Measurements from ENCODE around the gene PACRG. TPM values are rescaled to one million over a fixed set of nuclear protein-coding genes. Genes with fewer than 3 reads are reported as not detected.

Gene PACRG
- total and polyA plus RNA-seq, 12 donors, result 2.1 to 34.6 (median 10.0) TPM

DNA sequence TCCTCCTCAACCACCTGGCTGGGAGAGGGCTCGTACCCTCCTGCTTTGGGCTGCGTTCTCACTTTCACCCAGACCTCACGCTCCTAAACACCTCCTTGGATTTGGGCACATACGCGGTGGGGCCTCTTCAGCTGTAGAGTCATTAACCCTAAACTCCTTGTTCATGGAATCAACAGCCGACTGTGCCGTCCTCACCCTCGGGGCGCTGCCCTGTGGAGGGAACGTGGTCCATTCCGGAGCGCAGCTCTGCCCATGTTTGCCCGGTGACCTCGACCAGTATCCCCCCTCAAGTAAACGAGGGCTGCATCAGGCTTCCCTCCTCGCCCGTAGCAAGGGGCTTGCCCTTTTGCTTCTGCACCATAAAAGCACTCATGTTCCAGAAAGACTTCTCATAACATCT is 512.8 kb downstream of the PACRG start:
- TF ChIP-seq, protein P1, sequence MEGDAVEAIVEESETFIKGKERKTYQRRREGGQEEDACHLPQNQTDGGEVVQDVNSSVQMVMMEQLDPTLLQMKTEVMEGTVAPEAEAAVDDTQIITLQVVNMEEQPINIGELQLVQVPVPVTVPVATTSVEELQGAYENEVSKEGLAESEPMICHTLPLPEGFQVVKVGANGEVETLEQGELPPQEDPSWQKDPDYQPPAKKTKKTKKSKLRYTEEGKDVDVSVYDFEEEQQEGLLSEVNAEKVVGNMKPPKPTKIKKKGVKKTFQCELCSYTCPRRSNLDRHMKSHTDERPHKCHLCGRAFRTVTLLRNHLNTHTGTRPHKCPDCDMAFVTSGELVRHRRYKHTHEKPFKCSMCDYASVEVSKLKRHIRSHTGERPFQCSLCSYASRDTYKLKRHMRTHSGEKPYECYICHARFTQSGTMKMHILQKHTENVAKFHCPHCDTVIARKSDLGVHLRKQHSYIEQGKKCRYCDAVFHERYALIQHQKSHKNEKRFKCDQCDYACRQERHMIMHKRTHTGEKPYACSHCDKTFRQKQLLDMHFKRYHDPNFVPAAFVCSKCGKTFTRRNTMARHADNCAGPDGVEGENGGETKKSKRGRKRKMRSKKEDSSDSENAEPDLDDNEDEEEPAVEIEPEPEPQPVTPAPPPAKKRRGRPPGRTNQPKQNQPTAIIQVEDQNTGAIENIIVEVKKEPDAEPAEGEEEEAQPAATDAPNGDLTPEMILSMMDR (IDR thresholded peaks at IDR 0.05), result no peak
- DNase-seq (no peak), ATAC-seq (no peak)
- intact Hi-C loops (cut with DNase I), result no loop called here
- Histone ChIP-seq H3K4me1 (peaks cover 0 to 4% (median 0%) of the 10 kb centered on the region in 9 donors), H3K27me3 (no peaks in the 10 kb centered on the region), H3K9me3 (no peaks in the 10 kb centered on the region), H3K36me3 (no peaks in the 10 kb centered on the region), H3K4me3 (no peak overlapping the region), H3K27ac (no peak overlapping the region)
- 93 to 96% methylated on average over 17 of the region's 17 CpGs for WGBS, 2 donors

DNA sequence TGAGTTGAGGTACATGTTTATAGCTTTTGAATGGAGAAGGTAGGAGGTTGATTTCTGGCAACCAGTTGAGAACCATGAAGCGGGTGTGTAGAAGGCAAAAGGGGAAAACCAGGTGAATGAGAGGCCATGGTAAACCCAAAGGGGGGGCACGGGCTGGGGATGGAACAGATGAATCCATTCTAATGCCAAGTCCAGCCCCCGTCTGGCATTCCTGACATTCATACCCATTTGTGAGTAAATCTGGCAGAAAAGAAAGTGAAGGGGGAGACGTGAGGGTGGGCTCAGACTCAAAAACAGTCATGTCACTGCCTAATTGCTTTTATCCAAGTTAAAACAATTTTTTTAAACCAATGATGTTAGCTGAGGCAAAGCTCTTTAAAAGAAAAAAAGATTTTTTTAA is 513.9 kb downstream of the PACRG start:
- intact Hi-C loops (cut with DNase I), result no loop called here
- Histone ChIP-seq H3K4me1 (peaks cover 0 to 5% (median 0%) of the 10 kb centered on the region in 9 donors), H3K9me3 (no peaks in the 10 kb centered on the region), H3K36me3 (no peaks in the 10 kb centered on the region), H3K27me3 (no peaks in the 10 kb centered on the region), H3K4me3 (no peak overlapping the region), H3K27ac (no peak overlapping the region)
- ATAC-seq (no peak), DNase-seq (no peak)
- TF ChIP-seq, protein P1 (IDR thresholded peaks at IDR 0.05), result no peak
- WGBS, 2 donors, result 79 to 85% methylated on average over 4 of the region's 4 CpGs

DNA sequence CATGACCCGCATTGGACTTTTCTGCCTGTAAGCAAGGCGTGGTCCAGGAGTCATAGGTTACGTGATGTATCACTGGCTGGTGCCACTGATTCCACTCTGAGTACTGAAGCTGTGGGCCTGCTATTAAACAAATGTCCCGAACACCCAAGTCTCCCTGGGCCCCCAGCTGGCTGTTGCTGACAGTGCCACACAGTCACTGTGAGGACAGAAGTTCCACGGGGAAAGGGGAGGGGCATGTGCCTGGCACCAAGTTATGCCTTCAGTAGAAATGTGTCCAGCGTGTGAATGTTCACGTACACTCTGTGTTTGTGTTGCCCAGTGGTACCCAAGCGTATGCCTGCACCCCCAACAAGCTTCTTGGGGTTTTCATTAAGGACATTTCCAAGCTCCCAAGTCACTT is 515.3 kb downstream of the PACRG start:
- DNase-seq, result peak; percentile 38 to 39
- Histone ChIP-seq H3K27ac (peak overlapping the region in 1 of 10 donors; percentile 8), H3K9me3 (no peaks in the 10 kb centered on the region), H3K4me1 (peaks cover 0 to 15% (median 3%) of the 10 kb centered on the region in 9 donors), H3K4me3 (no peak overlapping the region), H3K27me3 (no peaks in the 10 kb centered on the region), H3K36me3 (no peaks in the 10 kb centered on the region)
- TF ChIP-seq, protein P1 (IDR thresholded peaks at IDR 0.05), result peak in 3 of 9 donors; percentile 19 to 38 (median 26)
- WGBS, 2 donors, result 62 to 78% methylated on average over 8 of the region's 8 CpGs
- ATAC-seq, result peak; percentile 57 to 94 (median 78)
- intact Hi-C loops (cut with DNase I), result no loop called here

DNA sequence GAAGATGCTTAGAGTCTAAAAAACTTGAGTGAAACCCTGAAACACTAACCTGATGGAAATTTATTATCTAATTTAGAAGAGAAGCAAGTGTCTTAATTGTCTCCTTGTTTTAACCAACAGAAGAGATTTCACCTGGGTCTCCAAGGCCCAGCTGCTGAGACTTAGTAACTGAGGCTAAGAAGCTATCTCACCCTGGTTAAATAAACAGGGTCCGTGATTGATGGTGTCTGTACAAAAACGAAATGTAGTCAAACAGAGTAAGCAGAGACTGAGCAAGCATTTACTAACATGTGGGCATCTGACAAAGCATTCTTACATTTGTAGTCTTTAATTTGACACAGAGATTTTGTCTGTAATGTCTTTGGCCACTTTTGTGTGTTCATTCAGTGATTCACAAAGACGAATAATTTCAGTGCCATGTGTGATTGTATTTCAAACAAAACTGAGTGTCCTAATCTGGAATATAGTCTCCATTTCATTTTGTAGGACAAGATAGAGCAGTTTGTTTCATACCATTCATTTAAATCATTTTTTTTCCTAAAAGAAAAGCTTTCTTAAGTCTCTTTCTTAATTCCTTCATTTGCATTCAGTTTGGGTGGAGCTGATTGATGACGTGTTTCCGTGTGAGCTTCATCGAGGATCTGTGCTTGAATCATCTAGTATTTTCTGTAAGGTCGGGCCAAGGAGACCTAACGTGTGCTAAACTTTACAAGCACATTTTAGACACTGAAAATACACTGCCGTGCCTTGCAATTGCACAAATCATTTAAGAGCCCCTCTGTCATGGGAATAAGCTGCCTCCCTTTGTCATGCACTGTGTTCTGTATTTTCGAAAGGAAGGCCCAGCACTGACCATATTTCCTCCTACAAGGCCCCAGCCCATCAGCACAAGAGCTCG is 516.2 kb downstream of the PACRG start:
- Histone ChIP-seq H3K36me3 (no peaks in the 10 kb centered on the region), H3K4me3 (no peak overlapping the region), H3K9me3 (no peaks in the 10 kb centered on the region), H3K27ac (peak overlapping the region in 2 of 10 donors; percentile 7 to 8), H3K4me1 (peaks cover 0 to 15% (median 3%) of the 10 kb centered on the region in 9 donors), H3K27me3 (no peaks in the 10 kb centered on the region)
- no peak for DNase-seq
- intact Hi-C loops (cut with DNase I), result no loop called here
- TF ChIP-seq, protein P1 (IDR thresholded peaks at IDR 0.05), result no peak
- no peak for ATAC-seq
- 80 to 82% methylated on average over 11 of the region's 11 CpGs for WGBS, 2 donors

All from heart right ventricle (tissue), 16 donors.